NCI-H526 treated with DMSO at 0.1 percent for 48 hours (cell line): ENCODE results near the gene PTH2.
"Not testable (repeated sequence)": the region's sequence is repeated elsewhere in the genome, so short reads cannot be mapped to it uniquely, and the experiment has no call there.

ENCODE experiments used
- DNase-seq: peaks from one replicate; lab custom pipeline; 2025; lab: John Stamatoyannopoulos, UW

The PTH2 gene

GRCh38 chr19:49378512-49378911, 44.7 kb downstream of the PTH2 start:
- no peak for DNase-seq

GRCh38 chr19:49374665-49375434, 48.4 kb downstream of the PTH2 start:
- no peak for DNase-seq

- not testable (repeated sequence) for DNase-seq
Observed at GRCh38 chr19:49373174-49373573, 50.1 kb downstream of the PTH2 start.
